GM21619 (cell line): ENCODE data around the gene SYNPO2.
"Not testable (repeated sequence)": the region's sequence is repeated elsewhere in the genome, so short reads cannot be mapped to it uniquely, and the experiment has no call there.

Experiments
- ATAC-seq: cut with Tn5 transposase; IDR thresholded peaks from one replicate; pipeline ENCODE4 v1.9.1; 2021; ENCODE audit not compliant: unreplicated experiment

SYNPO2 gene

GRCh38 chr4:119027811-119028210, 139.2 kb downstream of the SYNPO2 start:
- ATAC-seq = no peak

- no peak for ATAC-seq
Measured at GRCh38 chr4:119028296-119028695, 139.6 kb downstream of the SYNPO2 start.

- ATAC-seq = no peak
Measured at GRCh38 chr4:119029847-119030535, 141.3 kb downstream of the SYNPO2 start.

- no peak for ATAC-seq
Measured at GRCh38 chr4:119030536-119030890, 141.9 kb downstream of the SYNPO2 start.

- ATAC-seq = no peak
Measured at GRCh38 chr4:119031218-119031617, 142.6 kb downstream of the SYNPO2 start.

- no peak for ATAC-seq
Measured at GRCh38 chr4:119032921-119033685, 144.4 kb downstream of the SYNPO2 start.

- ATAC-seq = no peak
Measured at GRCh38 chr4:119034276-119035008, 145.8 kb downstream of the SYNPO2 start.

- ATAC-seq = no peak
Measured at GRCh38 chr4:119035951-119036737, 147.5 kb downstream of the SYNPO2 start.

GRCh38 chr4:119037709-119038108, 149.1 kb downstream of the SYNPO2 start:
- no peak for ATAC-seq

GRCh38 chr4:119038116-119038841, 149.6 kb downstream of the SYNPO2 start:
- ATAC-seq = peak; percentile 50

GRCh38 chr4:119039160-119039559, 150.5 kb downstream of the SYNPO2 start:
- ATAC-seq = no peak

- ATAC-seq = no peak
Measured at GRCh38 chr4:119039779-119040178, 151.1 kb downstream of the SYNPO2 start.

- no peak for ATAC-seq
Measured at GRCh38 chr4:119040261-119040660, 151.6 kb downstream of the SYNPO2 start.

- no peak for ATAC-seq
Measured at GRCh38 chr4:119040694-119041185, 152.1 kb downstream of the SYNPO2 start.

- ATAC-seq = no peak
Measured at GRCh38 chr4:119041396-119041795, 152.7 kb downstream of the SYNPO2 start.

GRCh38 chr4:119041951-119042560, 153.4 kb downstream of the SYNPO2 start:
- ATAC-seq = peak; percentile 85

GRCh38 chr4:119046263-119046662, 157.6 kb downstream of the SYNPO2 start:
- no peak for ATAC-seq

GRCh38 chr4:119047059-119047458, 158.4 kb downstream of the SYNPO2 start:
- not testable (repeated sequence) for ATAC-seq

- no peak for ATAC-seq
Measured at GRCh38 chr4:119048446-119048845, 159.8 kb downstream of the SYNPO2 start.

- ATAC-seq = no peak
Measured at GRCh38 chr4:119049342-119049741, 160.7 kb downstream of the SYNPO2 start.
